Activated CD4-positive, alpha-beta T cell treated with anti-CD3 and anti-CD28 coated beads, Interleukin-2, amount 10 ng/mL, durations not matched to agents 24 days and 14 days (primary cell): ENCODE measurements around the gene ADAT3. TPM values are rescaled to one million over a fixed set of nuclear protein-coding genes. Genes with fewer than 3 reads are reported as not detected.

Experiments
- DNase-seq: peaks from one replicate; pipeline ENCODE4 v3.0.0; 2022
- H3K27ac Mint-ChIP-seq: one replicate; pipeline ENCODE4 v1.8.0; 2022; ENCODE audit warnings: mild to moderate bottlenecking, mixed read lengths
- H3K27me3 Mint-ChIP-seq: one replicate; pipeline ENCODE4 v1.8.0; 2022; ENCODE audit warnings: mixed read lengths
- H3K36me3 Mint-ChIP-seq: one replicate; pipeline ENCODE4 v1.8.0; 2022; ENCODE audit warnings: low read depth, mild to moderate bottlenecking, mixed read lengths
- H3K4me1 Mint-ChIP-seq: one replicate; pipeline ENCODE4 v1.8.0; 2021; ENCODE audit warnings: mixed read lengths
- H3K4me3 Mint-ChIP-seq: one replicate; pipeline ENCODE4 v1.8.0; 2022; ENCODE audit warnings: mild to moderate bottlenecking, moderate library complexity, mixed read lengths
- H3K9me3 Mint-ChIP-seq: one replicate; pipeline ENCODE4 v1.8.0; 2021; ENCODE audit warnings: mixed read lengths
- intact Hi-C: fragments of 100-400 bp; cut with micrococcal nuclease; formaldehyde crosslinking; loops from one replicate; pipeline ENCODE4 v1.15.1; 2023
- total RNA-seq: library from RNA; stranded (reverse); gene quantifications from 2 replicates; pipeline ENCODE4 v1.2.3, GENCODE V29; 2022

The ADAT3 gene
- total RNA-seq: 8.8 and 10.6 TPM in 2 replicates

DNA sequence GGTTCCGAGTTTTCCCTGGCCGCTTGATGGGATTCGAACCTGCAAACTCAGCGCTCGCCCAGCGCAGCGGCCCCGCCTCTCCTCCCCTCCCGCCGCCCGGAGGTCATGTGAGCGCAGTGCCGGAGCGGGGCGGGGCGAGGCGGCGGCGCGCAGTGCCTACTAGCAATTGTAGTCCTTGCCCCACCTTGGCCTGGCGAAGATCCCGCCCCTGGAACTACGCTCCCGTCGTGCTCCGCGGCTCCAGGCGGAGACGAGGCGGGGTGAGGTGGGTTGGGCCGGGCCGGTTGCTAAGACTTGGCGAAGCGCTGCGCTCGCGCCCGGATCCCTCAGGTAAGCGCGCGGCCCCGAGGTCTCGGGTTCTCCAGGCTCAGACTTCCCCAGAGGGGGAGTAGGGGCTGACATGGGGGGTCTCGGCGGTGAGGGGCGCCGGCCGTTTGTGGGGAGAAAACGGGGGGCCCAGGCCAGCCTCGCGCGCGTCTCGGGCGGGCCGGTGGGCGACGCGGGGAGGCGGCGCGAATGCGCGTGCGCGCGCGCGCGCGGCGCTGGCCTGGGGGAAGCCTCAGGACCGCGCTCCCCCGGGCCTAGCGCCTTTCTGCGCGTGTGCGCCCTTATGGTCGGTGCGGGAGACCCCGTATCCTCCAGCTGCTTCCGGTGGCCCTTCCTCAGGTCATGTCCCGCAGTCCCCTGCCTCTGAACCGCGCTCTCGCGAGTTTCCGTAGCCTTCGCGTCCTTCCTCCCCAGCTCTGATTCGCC lies at the start of gene ADAT3, which contains the start of gene SCAMP4:
TSS of gene ADAT3 (plus strand) at position 290 of the 753 bp plus-strand sequence. CDS start 6,649 bp downstream, outside the sequence.
TSS of gene SCAMP4 (plus strand) at position 290 of the 753 bp plus-strand sequence. CDS start 9,621 bp downstream, outside the sequence.
- Mint-ChIP-seq H3K36me3 (peaks cover 7% of the 10 kb centered on the region), H3K9me3 (no peaks in the 10 kb centered on the region), H3K4me1 (peaks cover 34% of the 10 kb centered on the region), H3K4me3 (peak within 1 kb of the TSS; percentile 94), H3K27me3 (no peaks in the 10 kb centered on the region), H3K27ac (peak within 1 kb of the TSS; percentile 91)
- intact Hi-C loops: loop anchor here (1.0 to 2.0 kb wide), 4 partner anchors 20 to 50 kb away; partner anchors contain the start of genes ABHD17A and CSNK1G2
- DNase-seq: peak; percentile 100

DNA sequence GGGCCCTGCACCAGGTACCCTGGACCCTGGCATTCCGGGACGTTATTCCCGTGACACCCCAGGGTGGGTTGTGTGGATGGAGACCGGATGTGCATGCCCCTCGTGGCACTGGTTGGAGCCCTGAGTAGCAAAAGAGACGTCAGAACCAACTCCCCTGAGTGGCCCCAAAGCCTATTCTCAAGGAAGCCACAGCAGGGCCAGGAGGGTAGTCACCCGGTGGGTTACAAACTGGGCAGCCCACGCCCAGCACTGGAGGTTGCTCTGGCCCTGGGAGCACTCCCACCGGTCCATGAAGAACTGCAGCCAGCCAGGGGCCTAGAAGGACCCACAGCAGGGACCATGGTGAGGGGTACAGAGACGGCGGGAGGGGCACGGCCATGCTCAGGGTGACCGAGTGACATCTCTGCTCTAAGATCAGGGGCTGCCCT lies 49.4 kb upstream of the ADAT3 start:
- peaks cover 9% of the 10 kb centered on the region for H3K36me3 Mint-ChIP-seq
- intact Hi-C loops: loop anchor here (1.0 to 2.0 kb wide), 2 partner anchors 8 to 49 kb away; partner anchors contain the start of genes ADAT3 and SCAMP4
- H3K27ac Mint-ChIP-seq: peak overlapping the region; percentile 88
- H3K9me3 Mint-ChIP-seq: no peaks in the 10 kb centered on the region
- H3K27me3 Mint-ChIP-seq: no peaks in the 10 kb centered on the region
- H3K4me1 Mint-ChIP-seq: peaks cover 35% of the 10 kb centered on the region
- peak overlapping the region; percentile 84 for H3K4me3 Mint-ChIP-seq
- peak; percentile 82 for DNase-seq

DNA sequence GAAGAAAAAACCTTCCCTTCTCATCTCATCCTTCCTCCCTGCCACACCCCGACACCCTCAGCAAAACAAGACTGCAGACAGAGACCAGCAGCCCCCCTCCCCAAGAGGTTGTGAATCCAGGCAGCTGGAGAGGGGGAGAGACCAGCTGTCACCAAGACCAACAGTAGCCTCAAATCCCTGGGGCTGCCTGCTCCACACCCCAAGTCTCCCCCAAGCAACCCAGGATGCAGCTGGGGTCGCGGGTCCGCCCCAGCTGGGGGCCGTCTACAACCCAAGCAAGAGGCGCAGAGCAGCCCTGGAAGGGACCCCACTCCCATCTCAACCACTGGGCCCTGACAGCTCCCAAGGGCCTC lies 48.9 kb upstream of the ADAT3 start:
- no peaks in the 10 kb centered on the region for H3K9me3 Mint-ChIP-seq
- DNase-seq: no peak
- H3K4me1 Mint-ChIP-seq: peaks cover 35% of the 10 kb centered on the region
- intact Hi-C loops: no loop called here
- H3K36me3 Mint-ChIP-seq: peaks cover 7% of the 10 kb centered on the region
- H3K27me3 Mint-ChIP-seq: no peaks in the 10 kb centered on the region
- H3K27ac Mint-ChIP-seq: peak overlapping the region; percentile 88
- H3K4me3 Mint-ChIP-seq: peak overlapping the region; percentile 84

DNA sequence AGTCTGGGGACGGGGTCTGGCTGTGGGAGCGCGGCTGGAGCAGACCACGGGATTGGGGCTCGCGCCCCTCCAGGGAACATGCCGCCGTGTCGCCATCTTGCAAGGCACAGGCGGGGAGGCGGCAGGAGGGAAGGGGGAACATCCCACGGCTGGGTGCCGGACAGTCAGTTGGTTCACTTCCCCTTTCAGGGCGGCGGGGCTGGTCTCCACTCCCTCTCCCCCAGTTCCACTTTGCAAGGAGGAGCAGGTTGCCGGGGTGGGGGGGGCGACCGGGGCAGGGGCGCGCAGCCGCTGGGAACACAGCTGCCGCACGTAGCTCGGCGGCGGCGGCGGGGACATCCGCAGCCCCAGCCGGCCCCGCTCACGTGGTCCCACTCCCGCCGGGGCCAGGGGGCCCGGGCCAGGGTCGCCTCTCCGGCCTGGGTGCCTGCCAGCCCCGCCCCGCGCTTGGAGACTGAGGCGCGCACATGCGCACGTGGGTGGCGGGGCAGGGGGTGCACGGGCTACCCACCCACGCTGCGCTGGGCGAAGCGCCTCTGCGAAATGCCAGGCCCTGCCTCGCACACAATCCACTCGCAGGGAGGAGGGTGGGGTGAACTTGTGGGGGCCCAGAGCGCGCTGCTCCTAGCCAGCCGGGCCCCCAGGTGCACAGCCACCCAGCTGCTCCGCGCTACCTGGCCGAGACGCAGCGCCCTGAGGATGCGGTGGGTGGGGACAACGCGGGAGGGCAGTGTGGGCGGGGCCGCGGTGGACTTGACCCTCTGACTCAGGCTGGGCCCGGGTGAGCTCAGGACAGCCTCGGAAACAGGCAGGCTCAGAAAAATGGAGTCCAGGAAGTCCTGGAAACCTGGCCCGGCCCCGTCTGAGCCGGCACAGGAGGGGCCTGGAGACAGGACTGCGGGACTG lies 48.2 kb upstream of the ADAT3 start:
- Mint-ChIP-seq H3K9me3 (no peaks in the 10 kb centered on the region), H3K27ac (peak overlapping the region; percentile 88), H3K4me1 (peaks cover 40% of the 10 kb centered on the region), H3K27me3 (no peaks in the 10 kb centered on the region), H3K36me3 (peaks cover 8% of the 10 kb centered on the region), H3K4me3 (peak overlapping the region; percentile 84)
- peak; percentile 81 for DNase-seq
- intact Hi-C loops: no loop called here

DNA sequence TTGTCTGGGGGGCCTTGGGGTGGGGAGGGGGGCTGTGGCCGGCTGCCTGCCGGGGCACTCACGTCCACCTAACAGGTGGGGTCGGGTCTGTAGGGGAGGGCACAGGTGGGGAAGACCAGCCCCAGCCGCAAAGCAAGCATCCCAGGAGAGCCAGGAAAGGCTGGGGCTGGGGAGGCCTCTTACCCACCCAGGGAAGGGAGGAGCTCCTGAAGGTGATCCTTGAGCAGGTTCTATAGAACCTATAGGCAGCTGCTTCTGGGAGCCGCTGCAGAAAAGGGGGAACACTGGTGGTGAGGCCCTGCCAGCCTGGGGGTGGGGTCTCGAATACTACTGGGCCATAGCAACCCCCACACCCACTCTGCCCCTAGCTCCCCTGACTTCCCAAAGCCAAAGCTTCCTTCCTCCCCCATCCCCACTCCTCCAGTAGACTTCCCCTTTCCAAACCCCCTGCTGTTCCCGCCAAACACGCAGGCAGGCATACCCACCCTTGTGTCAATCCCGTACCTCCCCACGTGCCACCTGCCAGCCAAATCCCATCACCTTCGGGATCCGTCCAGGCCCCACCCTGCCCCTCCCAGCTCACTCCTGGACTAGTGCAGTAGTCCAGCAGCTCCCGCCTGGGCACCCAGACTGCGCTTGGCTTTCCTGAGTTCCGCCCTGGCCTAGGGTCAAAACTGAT lies 47.4 kb upstream of the ADAT3 start:
- no peaks in the 10 kb centered on the region for H3K27me3 Mint-ChIP-seq
- peaks cover 37% of the 10 kb centered on the region for H3K4me1 Mint-ChIP-seq
- H3K36me3 Mint-ChIP-seq: peaks cover 10% of the 10 kb centered on the region
- intact Hi-C loops: no loop called here
- H3K4me3 Mint-ChIP-seq: peak overlapping the region; percentile 76
- H3K27ac Mint-ChIP-seq: peak overlapping the region; percentile 34
- H3K9me3 Mint-ChIP-seq: no peaks in the 10 kb centered on the region
- DNase-seq: peak; percentile 63

DNA sequence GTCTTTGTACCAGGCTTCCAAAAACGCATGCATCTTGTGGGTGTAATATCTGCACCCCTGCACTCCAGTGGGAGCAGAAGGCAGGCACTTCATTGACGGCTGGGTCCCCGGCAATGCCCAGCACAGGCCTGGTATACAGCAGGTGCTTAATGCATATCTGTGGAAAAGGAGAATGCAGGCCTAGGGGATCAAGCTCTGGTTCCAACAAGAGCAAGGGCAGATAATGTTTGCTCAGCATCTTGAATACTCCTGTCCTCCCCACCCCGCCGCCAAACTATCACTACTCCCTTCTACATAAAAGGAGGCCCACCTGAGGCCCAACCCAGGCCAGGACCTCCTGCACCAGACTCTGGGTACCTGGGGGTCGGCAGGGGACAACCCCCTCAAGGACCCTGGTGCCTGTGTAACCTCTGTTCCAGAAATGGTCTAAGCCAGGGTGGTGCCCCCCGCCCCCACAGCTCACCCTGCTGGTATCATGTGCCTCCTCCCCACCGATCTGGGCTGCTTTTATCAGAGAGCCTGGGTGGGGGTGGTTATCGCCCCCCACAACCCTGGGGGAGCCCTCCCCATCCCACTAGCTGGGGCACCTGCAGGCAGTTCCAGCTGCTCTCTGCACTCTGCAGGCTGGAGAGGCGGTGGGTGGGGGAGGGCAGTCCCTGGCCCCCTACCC lies 46.7 kb upstream of the ADAT3 start:
- H3K36me3 Mint-ChIP-seq: peaks cover 7% of the 10 kb centered on the region
- H3K9me3 Mint-ChIP-seq: no peaks in the 10 kb centered on the region
- peak overlapping the region; percentile 35 for H3K4me3 Mint-ChIP-seq
- peak overlapping the region; percentile 51 for H3K27ac Mint-ChIP-seq
- intact Hi-C loops: no loop called here
- no peak for DNase-seq
- H3K27me3 Mint-ChIP-seq: no peaks in the 10 kb centered on the region
- H3K4me1 Mint-ChIP-seq: peaks cover 32% of the 10 kb centered on the region

DNA sequence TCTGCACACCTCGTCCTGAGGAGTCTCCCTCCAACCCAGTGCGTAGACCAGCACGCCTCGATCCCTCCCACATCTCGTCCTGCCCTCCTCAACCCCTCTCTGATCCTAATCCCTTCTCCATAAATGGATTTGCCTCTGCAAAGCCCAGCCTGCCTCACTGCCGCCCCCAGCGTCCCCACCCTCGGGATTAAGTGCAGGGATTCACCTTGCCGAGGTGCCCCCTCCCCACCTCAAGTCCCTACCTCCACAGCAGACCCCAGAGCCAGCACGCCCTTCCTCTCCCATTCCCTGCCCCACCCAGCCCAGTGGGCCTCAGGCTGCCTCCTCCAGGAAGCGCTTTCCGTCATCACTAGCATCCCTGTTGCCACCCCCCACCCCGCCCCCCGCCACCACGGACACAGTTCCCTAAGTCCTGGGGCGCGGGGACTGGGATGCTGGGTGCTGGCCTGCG lies 45.8 kb upstream of the ADAT3 start:
- Mint-ChIP-seq H3K4me3 (peak overlapping the region; percentile 29), H3K9me3 (no peaks in the 10 kb centered on the region), H3K27me3 (no peaks in the 10 kb centered on the region), H3K4me1 (peaks cover 32% of the 10 kb centered on the region), H3K36me3 (peaks cover 7% of the 10 kb centered on the region), H3K27ac (peak overlapping the region; percentile 29)
- intact Hi-C loops: no loop called here
- no peak for DNase-seq

DNA sequence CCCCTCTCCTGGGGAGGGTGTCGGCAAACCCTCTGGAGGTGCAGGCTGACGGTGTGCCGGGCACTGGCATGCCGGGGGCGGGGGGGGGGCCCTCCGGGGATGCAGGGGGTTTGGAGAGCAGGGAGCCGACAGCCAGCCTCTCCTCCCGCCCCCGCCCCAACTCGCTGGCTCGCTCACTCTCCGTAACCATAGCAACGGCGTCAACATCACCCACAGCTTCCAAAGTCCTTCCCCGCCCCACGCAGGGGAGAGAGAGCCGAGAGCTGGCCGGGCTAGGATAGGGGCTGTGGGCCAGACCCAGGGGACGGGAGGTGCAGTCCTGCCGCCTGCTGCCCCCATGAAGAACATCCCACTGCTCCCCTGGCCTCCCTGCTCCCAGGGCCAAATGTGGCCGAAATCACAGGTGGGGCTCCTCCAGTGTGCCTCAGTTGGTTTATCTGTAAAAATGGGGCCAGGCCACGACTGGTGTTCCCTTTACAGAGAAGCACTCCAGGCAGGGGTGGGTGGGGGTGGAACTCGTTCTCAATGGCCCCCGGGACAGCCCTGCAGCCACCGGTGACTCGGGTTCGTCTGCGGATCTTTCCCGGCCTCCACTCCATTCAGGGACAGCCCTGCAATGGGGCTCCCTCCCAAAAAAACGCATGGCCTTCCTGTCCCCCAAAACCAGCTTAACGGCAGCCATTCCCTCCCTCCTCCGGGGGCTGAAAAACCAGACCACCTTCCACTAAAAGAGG lies 45.0 kb upstream of the ADAT3 start:
- DNase-seq: peak; percentile 85
- Mint-ChIP-seq H3K36me3 (peaks cover 3% of the 10 kb centered on the region), H3K9me3 (no peaks in the 10 kb centered on the region), H3K27me3 (no peaks in the 10 kb centered on the region), H3K4me1 (peaks cover 26% of the 10 kb centered on the region), H3K27ac (no peak overlapping the region), H3K4me3 (peak overlapping the region; percentile 21)
- intact Hi-C loops: loop anchor here (5.0 kb wide), 1 partner anchor 237 kb away; the partner anchor contains the start of genes IZUMO4 and MOB3A

DNA sequence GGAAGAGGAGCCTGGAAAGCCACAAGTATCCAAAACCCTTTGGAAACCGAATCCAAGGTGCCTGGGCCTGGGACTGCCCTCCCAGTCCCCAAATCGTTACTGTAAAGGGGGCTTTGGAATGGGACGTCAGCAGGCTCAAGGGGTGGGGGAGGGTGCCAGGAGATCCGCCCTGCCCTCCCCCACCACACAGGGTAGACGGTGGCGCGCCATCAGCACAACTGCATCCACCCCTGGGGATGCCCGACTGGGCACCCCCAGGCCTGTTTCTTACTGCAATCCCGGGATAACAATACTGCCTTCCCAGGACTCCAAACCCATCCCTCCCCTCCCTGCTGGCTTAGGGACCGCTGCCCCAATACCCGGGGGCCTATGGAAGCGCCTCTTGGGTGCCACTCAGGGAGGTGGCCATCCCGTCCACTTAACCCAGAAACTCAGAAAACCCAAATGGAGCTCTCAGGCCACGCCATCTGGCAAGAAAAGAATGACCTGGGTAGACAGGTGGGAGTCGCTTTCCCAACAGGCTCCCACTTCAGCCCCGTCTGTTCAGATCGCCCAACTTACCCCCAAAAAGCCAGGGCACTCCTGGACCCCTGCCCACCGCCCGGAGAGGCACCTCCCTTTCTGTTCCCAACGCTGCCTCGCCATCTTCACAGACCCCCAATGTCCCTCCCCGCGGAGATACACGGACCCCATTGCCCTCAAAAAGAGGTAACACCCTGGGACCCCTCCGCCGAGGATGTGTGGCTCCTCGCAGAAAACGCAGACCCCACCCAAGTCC lies 44.2 kb upstream of the ADAT3 start:
- intact Hi-C loops: loop anchor here (5.0 kb wide), 1 partner anchor 236 kb away; the partner anchor contains the start of genes IZUMO4 and MOB3A
- peaks cover 24% of the 10 kb centered on the region for H3K4me1 Mint-ChIP-seq
- peak overlapping the region; percentile 34 for H3K27ac Mint-ChIP-seq

DNA sequence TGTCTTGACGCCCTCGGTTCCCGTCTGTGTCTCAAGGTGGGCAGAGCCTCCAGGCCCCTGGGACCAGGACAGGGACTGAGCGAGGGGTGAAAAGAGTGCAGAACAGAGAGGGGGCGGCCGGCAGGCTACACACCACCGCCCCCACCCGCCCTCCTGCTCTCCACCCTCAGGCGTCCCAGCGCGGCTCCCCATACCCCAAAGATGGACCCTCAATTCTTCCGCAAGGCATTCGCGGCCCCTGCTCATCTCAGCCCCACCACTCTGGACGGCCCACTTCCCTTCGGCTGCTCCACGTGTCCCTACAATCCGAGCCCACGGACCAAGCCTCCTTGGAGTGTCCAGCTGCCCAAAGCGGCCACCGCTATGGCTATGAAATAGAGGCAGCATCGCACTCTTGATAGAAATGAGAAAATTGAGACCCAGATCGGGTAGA lies 43.6 kb upstream of the ADAT3 start:
- intact Hi-C loops: loop anchor here (5.0 kb wide), 1 partner anchor 236 kb away; the partner anchor contains the start of genes IZUMO4 and MOB3A
- Mint-ChIP-seq H3K27ac (peak overlapping the region; percentile 91), H3K36me3 (peaks cover 3% of the 10 kb centered on the region), H3K4me3 (peak overlapping the region; percentile 88), H3K27me3 (no peaks in the 10 kb centered on the region), H3K9me3 (no peaks in the 10 kb centered on the region), H3K4me1 (peaks cover 20% of the 10 kb centered on the region)
- no peak for DNase-seq

More for the DNA sequence above, 44.2 kb upstream of the ADAT3 start:
- no peaks in the 10 kb centered on the region for H3K27me3 Mint-ChIP-seq
- peak overlapping the region; percentile 88 for H3K4me3 Mint-ChIP-seq
- no peaks in the 10 kb centered on the region for H3K9me3 Mint-ChIP-seq
- no peak for DNase-seq
- peaks cover 3% of the 10 kb centered on the region for H3K36me3 Mint-ChIP-seq

DNA sequence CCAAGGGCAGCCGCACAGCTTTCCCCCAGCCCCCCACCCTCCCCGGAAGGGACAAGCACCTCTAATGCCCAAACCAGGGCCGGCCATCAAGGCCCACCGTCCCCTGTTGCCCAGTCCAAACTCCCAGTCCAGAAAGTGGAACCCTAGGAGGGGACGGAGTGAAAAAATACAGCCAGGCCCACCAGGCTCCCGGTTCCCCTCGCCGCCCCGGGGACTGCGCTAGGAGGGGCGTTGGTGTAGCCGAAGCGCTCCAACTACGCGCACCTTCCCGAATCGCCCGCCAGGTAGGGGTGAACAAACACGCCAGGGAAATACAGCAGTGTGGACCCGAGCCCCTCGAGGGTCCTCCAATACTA lies 43.2 kb upstream of the ADAT3 start:
- Mint-ChIP-seq H3K36me3 (peaks cover 3% of the 10 kb centered on the region), H3K4me1 (peaks cover 22% of the 10 kb centered on the region), H3K9me3 (no peaks in the 10 kb centered on the region), H3K4me3 (peak overlapping the region; percentile 88), H3K27me3 (no peaks in the 10 kb centered on the region), H3K27ac (peak overlapping the region; percentile 91)
- intact Hi-C loops: loop anchor here (5.0 kb wide), 1 partner anchor 235 kb away; the partner anchor contains the start of genes IZUMO4 and MOB3A
- peak; percentile 70 for DNase-seq
